GM12864 (cell line): ENCODE results near the gene PSMD4.

Source experiments
- DNase-seq: peaks from one replicate; pipeline ENCODE4 v3.0.0-alpha.2; 2011; ENCODE audit warnings: low read depth
- H3K4me3 ChIP-seq: 2 replicates; pipeline ENCODE4 v1.5.1; 2011; ENCODE audit warnings: mild to moderate bottlenecking, low read depth, low read length, control low read depth
- TF ChIP-seq, protein P1 (sequence below): IDR thresholded peaks from 2 replicates; pipeline ENCODE4 v1.5.1; 2011; ENCODE audit warnings: low read depth, mild to moderate bottlenecking, moderate library complexity, low read length, control low read depth, inconsistent platforms; ENCODE audit errors: missing control alignments

The PSMD4 gene

GRCh38 chr1:151235235-151235634 lies 19.3 kb upstream of the PSMD4 start:
- H3K4me3 ChIP-seq: no peak overlapping the region
- DNase-seq: no peak
- TF ChIP-seq, protein P1, sequence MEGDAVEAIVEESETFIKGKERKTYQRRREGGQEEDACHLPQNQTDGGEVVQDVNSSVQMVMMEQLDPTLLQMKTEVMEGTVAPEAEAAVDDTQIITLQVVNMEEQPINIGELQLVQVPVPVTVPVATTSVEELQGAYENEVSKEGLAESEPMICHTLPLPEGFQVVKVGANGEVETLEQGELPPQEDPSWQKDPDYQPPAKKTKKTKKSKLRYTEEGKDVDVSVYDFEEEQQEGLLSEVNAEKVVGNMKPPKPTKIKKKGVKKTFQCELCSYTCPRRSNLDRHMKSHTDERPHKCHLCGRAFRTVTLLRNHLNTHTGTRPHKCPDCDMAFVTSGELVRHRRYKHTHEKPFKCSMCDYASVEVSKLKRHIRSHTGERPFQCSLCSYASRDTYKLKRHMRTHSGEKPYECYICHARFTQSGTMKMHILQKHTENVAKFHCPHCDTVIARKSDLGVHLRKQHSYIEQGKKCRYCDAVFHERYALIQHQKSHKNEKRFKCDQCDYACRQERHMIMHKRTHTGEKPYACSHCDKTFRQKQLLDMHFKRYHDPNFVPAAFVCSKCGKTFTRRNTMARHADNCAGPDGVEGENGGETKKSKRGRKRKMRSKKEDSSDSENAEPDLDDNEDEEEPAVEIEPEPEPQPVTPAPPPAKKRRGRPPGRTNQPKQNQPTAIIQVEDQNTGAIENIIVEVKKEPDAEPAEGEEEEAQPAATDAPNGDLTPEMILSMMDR: no peak

- peak; percentile 13 for DNase-seq
- TF ChIP-seq, protein P1: no peak
- no peak overlapping the region for H3K4me3 ChIP-seq
These were observed 16.7 kb upstream of the PSMD4 start for GRCh38 chr1:151237678-151238466.

DNA sequence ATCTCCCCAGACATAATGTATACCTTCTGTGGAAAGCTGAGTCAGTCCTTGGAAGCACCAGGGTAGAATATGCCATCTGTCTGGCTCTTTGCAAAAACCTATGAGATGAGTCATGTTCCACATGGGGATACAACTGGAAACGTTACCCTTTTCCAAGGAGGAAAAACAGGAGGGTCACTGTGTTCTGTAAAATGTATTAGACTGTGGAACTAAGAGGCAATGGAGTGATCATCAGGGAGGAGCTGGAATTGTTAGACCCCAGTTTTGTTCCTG lies 16.1 kb upstream of the PSMD4 start:
- H3K4me3 ChIP-seq: no peak overlapping the region
- DNase-seq: no peak

GRCh38 chr1:151242442-151242841 lies 12.1 kb upstream of the PSMD4 start:
- H3K4me3 ChIP-seq: no peak overlapping the region
- no peak for DNase-seq
- TF ChIP-seq, protein P1: no peak

More for the DNA sequence above, 16.1 kb upstream of the PSMD4 start:
- TF ChIP-seq, protein P1: no peak

GRCh38 chr1:151243683-151244216 lies 10.8 kb upstream of the PSMD4 start:
- no peak for DNase-seq
- TF ChIP-seq, protein P1: no peak
- no peak overlapping the region for H3K4me3 ChIP-seq

- DNase-seq: no peak
- TF ChIP-seq, protein P1: no peak
These were observed 7.7 kb upstream of the PSMD4 start for GRCh38 chr1:151246786-151247185.

More at GRCh38 chr1:151246786-151247185, 7.7 kb upstream of the PSMD4 start:
- no peak overlapping the region for H3K4me3 ChIP-seq
